Esophagus squamous epithelium (tissue), 4 donors: ENCODE data around the gene EIF3J.

Experiments
- POLR2A ChIP-seq, 4 donors: fragments of 450-650 bp; IDR thresholded peaks; one replicate each; pipeline ENCODE4 v1.6.1; 2017; ENCODE audit warnings: antibody characterized with exemption in 4 of 4, mild to moderate bottlenecking in 4 of 4, moderate library complexity in 3 of 4
- TF ChIP-seq, protein P1 (sequence below), 6 experiments: fragments of 450-650 bp in 4 of 6; fragments of 200-600 bp in 2 of 6; sonication (generic) in 2 of 6; IDR thresholded peaks; one replicate each; pipeline ENCODE4 v1.5.1; 2016 to 2019; ENCODE audit warnings: antibody characterized with exemption in 6 of 6, mild to moderate bottlenecking in 4 of 6, moderate library complexity in 4 of 6

- no peak for TF ChIP-seq POLR2A (IDR thresholded peaks at IDR 0.05)
- TF ChIP-seq, protein P1, sequence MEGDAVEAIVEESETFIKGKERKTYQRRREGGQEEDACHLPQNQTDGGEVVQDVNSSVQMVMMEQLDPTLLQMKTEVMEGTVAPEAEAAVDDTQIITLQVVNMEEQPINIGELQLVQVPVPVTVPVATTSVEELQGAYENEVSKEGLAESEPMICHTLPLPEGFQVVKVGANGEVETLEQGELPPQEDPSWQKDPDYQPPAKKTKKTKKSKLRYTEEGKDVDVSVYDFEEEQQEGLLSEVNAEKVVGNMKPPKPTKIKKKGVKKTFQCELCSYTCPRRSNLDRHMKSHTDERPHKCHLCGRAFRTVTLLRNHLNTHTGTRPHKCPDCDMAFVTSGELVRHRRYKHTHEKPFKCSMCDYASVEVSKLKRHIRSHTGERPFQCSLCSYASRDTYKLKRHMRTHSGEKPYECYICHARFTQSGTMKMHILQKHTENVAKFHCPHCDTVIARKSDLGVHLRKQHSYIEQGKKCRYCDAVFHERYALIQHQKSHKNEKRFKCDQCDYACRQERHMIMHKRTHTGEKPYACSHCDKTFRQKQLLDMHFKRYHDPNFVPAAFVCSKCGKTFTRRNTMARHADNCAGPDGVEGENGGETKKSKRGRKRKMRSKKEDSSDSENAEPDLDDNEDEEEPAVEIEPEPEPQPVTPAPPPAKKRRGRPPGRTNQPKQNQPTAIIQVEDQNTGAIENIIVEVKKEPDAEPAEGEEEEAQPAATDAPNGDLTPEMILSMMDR (IDR thresholded peaks at IDR 0.05), result no peak
Measured at GRCh38 chr15:44537735-44538240, 841 bp downstream of the EIF3J start.
